Gastroesophageal sphincter (tissue), 4 donors: ENCODE measurements around the gene XNDC1N. TPM values are rescaled to one million over a fixed set of nuclear protein-coding genes. Genes with fewer than 3 reads are reported as not detected.
A peak's percentile ranks its signal among the peaks of the same experiment; 100 is the strongest.

ENCODE experiments used
- ATAC-seq: fragments of 150-250 bp; one replicate; pipeline ENCODE4 v1.9.1; 2016; ENCODE audit warnings: mild to moderate bottlenecking, moderate library complexity
- H3K27ac ChIP-seq, 4 donors: fragments of 200-600 bp; sonication (generic) in 3 of 4; 1 replicate in 3 of 4; 2 replicates in 1 of 4; pipeline ENCODE4 v1.5.1; 2016 to 2019
- H3K27me3 ChIP-seq: fragments of 200-600 bp; sonication (generic); one replicate; pipeline ENCODE4 v1.5.1; 2019
- H3K36me3 ChIP-seq, 2 donors: fragments of 200-600 bp; sonication (generic); one replicate each; pipeline ENCODE4 v1.5.1; 2019; ENCODE audit warnings: control low read depth in 1 of 2
- H3K4me1 ChIP-seq, 3 donors: fragments of 200-600 bp; sonication (generic); 1 replicate in 2 of 3; 2 replicates in 1 of 3; pipeline ENCODE4 v1.5.1; 2016 to 2019; ENCODE audit warnings: control low read depth in 2 of 3
- H3K4me3 ChIP-seq, 2 donors: fragments of 200-600 bp; sonication (generic); one replicate each; pipeline ENCODE4 v1.5.1; 2019; ENCODE audit warnings: mild to moderate bottlenecking in 1 of 2, moderate library complexity in 1 of 2
- H3K9me3 ChIP-seq, 3 donors: fragments of 200-600 bp; sonication (generic); one replicate each; pipeline ENCODE4 v1.5.1; 2017 to 2019; ENCODE audit warnings: control low read depth in 2 of 3
- CTCF ChIP-seq, 4 experiments: fragments of 200-600 bp in 2 of 4; fragments of 450-650 bp in 2 of 4; sonication (generic) in 1 of 4; IDR thresholded peaks; one replicate each; pipeline ENCODE4 v1.5.1; 2017 to 2019; ENCODE audit warnings: antibody characterized with exemption in 4 of 4, mild to moderate bottlenecking in 2 of 4, moderate library complexity in 2 of 4
- EP300 ChIP-seq: sonication (generic); formaldehyde crosslinking; IDR thresholded peaks from one replicate; pipeline ENCODE4 v1.6.1; 2017; ENCODE audit warnings: antibody characterized with exemption, mild to moderate bottlenecking
- POLR2A ChIP-seq, 2 donors: fragments of 450-650 bp; IDR thresholded peaks; one replicate each; pipeline ENCODE4 v1.6.1; 2017; ENCODE audit warnings: antibody characterized with exemption in 2 of 2, mild to moderate bottlenecking in 2 of 2, moderate library complexity in 1 of 2
- POLR2AphosphoS5 ChIP-seq: sonication (generic); formaldehyde crosslinking; IDR thresholded peaks from one replicate; pipeline ENCODE4 v1.6.1; 2017; ENCODE audit warnings: antibody characterized with exemption
- WGBS, 2 donors: methylation state at CpG; one replicate each; pipeline ENCODE4 v1.1.5; 2018; ENCODE audit warnings: low coverage in 1 of 2; 5-methylcytosine and 5-hydroxymethylcytosine counted together
- total RNA-seq, 4 donors: library from RNA; depleted of rRNA; stranded (reverse); fragments of >200 nt; gene quantifications; one replicate each; pipeline ENCODE4 v1.1.0, GENCODE V29; 2016

The XNDC1N gene
- total RNA-seq, 4 donors from 2014 or later: 4.7 to 27.7 (median 7.7) TPM

DNA sequence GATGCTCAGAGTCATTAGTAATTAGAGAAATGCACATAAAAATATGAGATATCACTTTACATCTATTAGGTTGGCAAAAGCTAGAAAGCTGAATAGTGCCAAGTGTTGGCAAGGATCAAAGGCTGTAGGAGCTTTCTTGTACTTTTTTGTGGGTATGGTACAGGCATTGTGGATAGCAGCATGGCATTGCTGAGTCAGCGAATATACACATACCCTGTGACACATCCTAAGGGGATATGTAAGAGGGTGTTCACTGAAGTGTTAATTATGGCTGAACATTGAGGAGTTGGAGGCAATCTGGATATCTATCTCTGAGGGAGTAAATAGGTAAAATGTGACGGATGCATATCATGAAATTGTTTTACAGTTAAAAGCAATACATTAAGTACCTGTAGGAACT, 43.3 kb upstream of the XNDC1N start:
- Histone ChIP-seq H3K9me3 (no peaks in the 10 kb centered on the region), H3K4me1 (peaks cover 0 to 5% (median 0%) of the 10 kb centered on the region in 3 donors), H3K36me3 (peaks cover 0 to 26% of the 10 kb centered on the region in 2 donors), H3K27ac (no peak overlapping the region), H3K27me3 (no peaks in the 10 kb centered on the region), H3K4me3 (no peak overlapping the region)
- ATAC-seq: no peak
- WGBS, 2 donors: 90 to 93% methylated on average over 2 of the region's 2 CpGs
- TF ChIP-seq POLR2A (IDR thresholded peaks at IDR 0.05): no peak
- TF ChIP-seq CTCF (IDR thresholded peaks at IDR 0.05): no peak
- no peak for TF ChIP-seq EP300
- no peak for TF ChIP-seq POLR2AphosphoS5

DNA sequence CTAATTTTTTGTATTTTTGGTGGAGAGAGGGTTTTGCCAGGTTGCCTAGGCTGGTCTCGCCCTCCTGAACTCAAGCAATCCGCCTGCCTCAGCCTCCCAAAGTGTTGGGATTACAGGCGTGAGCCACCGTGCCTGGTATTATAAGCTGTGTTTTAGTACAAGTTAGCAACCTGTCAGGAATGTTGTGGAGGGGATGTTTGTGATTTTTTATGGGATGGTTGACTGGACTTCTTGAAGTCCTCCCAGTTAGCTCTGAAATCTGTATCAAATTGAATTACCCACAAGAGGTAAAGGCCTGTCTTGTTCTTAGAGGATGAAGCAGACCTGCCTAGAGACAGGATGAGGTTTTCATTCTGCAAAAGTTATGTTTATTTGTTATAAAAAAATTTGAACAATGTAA, 36.2 kb upstream of the XNDC1N start:
- Histone ChIP-seq H3K27me3 (no peaks in the 10 kb centered on the region), H3K4me1 (no peaks in the 10 kb centered on the region), H3K9me3 (no peaks in the 10 kb centered on the region), H3K4me3 (no peak overlapping the region), H3K36me3 (peaks cover 0 to 42% of the 10 kb centered on the region in 2 donors), H3K27ac (no peak overlapping the region)
- 96% methylated on average over 4 of the region's 4 CpGs; no CpG with 5 or more reads in 1 of the 2 donors for WGBS, 2 donors
- ATAC-seq: no peak
- TF ChIP-seq POLR2A (IDR thresholded peaks at IDR 0.05) (no peak), CTCF (IDR thresholded peaks at IDR 0.05) (no peak), EP300 (no peak), POLR2AphosphoS5 (no peak)

DNA sequence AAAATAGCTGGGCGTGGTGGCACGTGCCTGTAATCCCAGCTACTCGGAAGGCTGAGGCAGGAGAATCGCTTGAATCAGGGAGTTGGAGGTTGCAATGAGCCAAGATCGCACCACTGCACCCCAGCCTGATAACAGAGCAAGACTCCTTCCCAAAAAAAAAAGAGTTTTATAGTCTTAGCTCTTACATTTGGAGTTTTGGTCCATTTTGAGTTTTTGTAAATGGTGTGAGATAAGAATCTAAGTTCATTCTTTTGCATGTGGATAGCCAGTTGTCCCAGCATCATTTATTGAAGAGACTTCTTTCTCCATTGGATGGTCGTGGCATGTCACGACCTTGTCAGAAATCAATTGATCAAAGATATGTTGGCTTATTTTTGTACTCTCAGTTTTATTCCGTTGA, 35.1 kb upstream of the XNDC1N start:
- no peak for ATAC-seq
- WGBS, 2 donors: 91% methylated on average over 7 to 8 of the region's 8 CpGs
- peak overlapping the region in 2 of 4 donors; percentile 13 to 26 for H3K27ac ChIP-seq
- TF ChIP-seq CTCF (IDR thresholded peaks at IDR 0.05) (no peak), POLR2A (IDR thresholded peaks at IDR 0.05) (no peak), POLR2AphosphoS5 (no peak), EP300 (no peak)
- H3K4me3 ChIP-seq: no peak overlapping the region
- no peaks in the 10 kb centered on the region for H3K4me1 ChIP-seq
- peaks cover 0 to 38% of the 10 kb centered on the region in 2 donors for H3K36me3 ChIP-seq
- H3K27me3 ChIP-seq: no peaks in the 10 kb centered on the region
- no peaks in the 10 kb centered on the region for H3K9me3 ChIP-seq

- no peaks in the 10 kb centered on the region for H3K9me3 ChIP-seq
- H3K4me3 ChIP-seq: no peak overlapping the region
- TF ChIP-seq EP300 (no peak), POLR2A (IDR thresholded peaks at IDR 0.05) (no peak), CTCF (IDR thresholded peaks at IDR 0.05) (no peak), POLR2AphosphoS5 (no peak)
- ATAC-seq: no peak
- WGBS, 2 donors: 20 to 38% methylated on average over 2 of the region's 2 CpGs
- no peaks in the 10 kb centered on the region for H3K27me3 ChIP-seq
- H3K4me1 ChIP-seq: no peaks in the 10 kb centered on the region
- peak overlapping the region in 2 of 4 donors; percentile 26 to 40 for H3K27ac ChIP-seq
- H3K36me3 ChIP-seq: peaks cover 0 to 34% of the 10 kb centered on the region in 2 donors
Measured at GRCh38 chr11:71962428-71963038, 34.1 kb upstream of the XNDC1N start.

DNA sequence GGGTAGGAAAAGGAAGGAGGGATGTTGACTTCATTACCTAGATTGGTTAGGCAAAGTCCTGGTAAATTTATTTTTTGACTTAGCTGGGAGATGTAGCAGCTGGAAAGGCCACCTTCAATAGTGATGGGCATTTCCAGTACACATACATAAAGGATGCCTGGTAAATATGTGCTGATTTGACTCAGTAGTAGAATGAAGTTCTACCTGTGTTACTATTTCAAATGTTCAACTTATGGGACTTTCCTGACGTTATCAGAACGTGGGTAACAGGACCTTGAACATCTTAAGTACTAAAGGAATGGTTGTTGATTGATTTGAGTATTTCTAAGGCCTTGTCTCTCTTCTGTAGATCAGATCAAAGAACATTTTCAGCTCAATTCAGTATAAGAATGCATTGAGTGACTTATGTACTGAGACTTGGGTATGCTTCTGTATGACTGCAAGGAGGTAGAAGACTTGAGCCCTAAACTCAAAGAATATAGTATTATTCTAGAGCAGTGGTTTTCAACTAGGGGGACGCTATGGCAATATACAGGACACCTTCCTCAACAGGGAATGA, 27.6 kb upstream of the XNDC1N start:
- ATAC-seq: no peak
- Histone ChIP-seq H3K27me3 (no peaks in the 10 kb centered on the region), H3K36me3 (peaks cover 0 to 13% of the 10 kb centered on the region in 2 donors), H3K4me3 (no peak overlapping the region), H3K27ac (no peak overlapping the region), H3K4me1 (peaks cover 0 to 19% (median 0%) of the 10 kb centered on the region in 3 donors), H3K9me3 (no peaks in the 10 kb centered on the region)
- 61 to 82% methylated on average over 3 of the region's 3 CpGs for WGBS, 2 donors
- TF ChIP-seq EP300 (no peak), CTCF (IDR thresholded peaks at IDR 0.05) (no peak), POLR2A (IDR thresholded peaks at IDR 0.05) (no peak)
